Fibroblast of villous mesenchyme (primary cell): ENCODE data around the gene CPNE4. TPM values are rescaled to one million over a fixed set of nuclear protein-coding genes. Genes with fewer than 3 reads are reported as not detected.
"Not testable (repeated sequence)": the region's sequence is repeated elsewhere in the genome, so short reads cannot be mapped to it uniquely, and the experiment has no call there.

Source experiments
- DNase-seq: peaks from one replicate; pipeline ENCODE4 v3.0.0-alpha.2; 2010; ENCODE audit warnings: low read depth
- H3K4me3 ChIP-seq: 2 replicates; pipeline ENCODE4 v1.5.1; 2011; ENCODE audit warnings: low read depth, mild to moderate bottlenecking, low read length
- CTCF ChIP-seq: IDR thresholded peaks from 2 replicates; pipeline ENCODE4 v1.5.1; 2012; ENCODE audit warnings: low read depth, mild to moderate bottlenecking, low read length; ENCODE audit not compliant: insufficient read depth
- small RNA-seq: library from RNA; depleted of rRNA; stranded (forward); fragments of <200 nt; gene quantifications from one replicate; pipeline ENCODE3, GENCODE V24; 2012
- total RNA-seq: library from RNA; depleted of rRNA; stranded (reverse); fragments of >200 nt; gene quantifications from 2 replicates; pipeline ENCODE4 v1.2.3, GENCODE V29; 2012

Gene CPNE4
- total RNA-seq, 1 donor: not detected

DNA sequence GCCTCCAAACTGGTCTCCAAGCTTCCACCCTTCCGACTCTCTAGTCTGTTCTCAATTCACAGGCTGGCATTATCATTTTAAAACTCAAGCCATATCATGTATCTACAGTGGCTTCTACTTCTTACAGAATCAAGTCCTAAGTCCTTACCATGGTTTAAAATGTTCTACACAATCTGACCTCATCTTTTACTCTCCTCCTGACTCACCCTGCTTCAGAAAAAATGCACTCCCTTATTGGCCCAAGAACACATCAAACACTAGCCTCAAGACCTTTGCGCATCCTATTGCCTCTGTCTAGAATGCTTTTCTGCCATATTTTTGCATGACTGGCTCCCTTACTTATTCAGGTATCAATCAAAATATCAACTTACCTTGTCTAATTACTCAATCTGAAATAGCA lies 543.0 kb downstream of the CPNE4 start:
- TF ChIP-seq CTCF: no peak
- no peak for DNase-seq
- no peak overlapping the region for H3K4me3 ChIP-seq

DNA sequence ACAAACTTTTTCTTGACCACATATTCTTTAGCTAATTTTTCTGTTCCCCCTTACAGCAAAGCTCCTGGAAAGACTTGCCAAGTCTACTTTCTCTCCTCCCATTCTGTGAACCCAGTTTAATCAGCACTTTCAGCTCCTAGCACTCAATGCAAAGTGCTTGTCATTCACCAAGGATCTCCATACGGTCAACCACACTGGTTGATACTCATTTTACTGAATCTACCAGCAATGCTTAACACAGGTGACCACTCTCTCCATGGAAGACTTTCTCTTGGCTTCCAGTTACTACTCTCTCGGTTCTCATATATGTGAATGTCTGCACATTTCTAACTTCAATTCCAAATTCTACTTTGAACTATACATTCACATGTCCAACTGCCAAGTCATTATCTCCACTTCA lies 543.7 kb downstream of the CPNE4 start:
- H3K4me3 ChIP-seq: no peak overlapping the region
- no peak for TF ChIP-seq CTCF
- no peak for DNase-seq

DNA sequence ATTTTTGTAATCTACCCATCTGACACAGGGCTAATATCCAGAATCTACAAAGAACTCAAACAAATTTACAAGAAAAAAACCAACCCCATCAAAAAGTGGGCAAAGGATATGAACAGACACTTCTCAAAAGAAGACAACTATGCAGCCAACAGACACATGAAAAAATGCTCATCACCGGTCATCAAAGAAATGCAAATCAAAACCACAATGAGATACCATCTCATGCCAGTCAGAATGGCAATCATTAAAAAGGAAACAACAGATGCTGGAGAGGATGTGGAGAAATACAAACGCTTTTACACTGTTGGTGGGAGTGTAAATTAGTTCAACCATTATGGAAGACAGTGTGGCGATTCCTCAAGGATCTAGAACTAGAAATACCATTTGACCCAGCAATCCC lies 548.3 kb downstream of the CPNE4 start:
- not testable (repeated sequence) for DNase-seq, H3K4me3 ChIP-seq

DNA sequence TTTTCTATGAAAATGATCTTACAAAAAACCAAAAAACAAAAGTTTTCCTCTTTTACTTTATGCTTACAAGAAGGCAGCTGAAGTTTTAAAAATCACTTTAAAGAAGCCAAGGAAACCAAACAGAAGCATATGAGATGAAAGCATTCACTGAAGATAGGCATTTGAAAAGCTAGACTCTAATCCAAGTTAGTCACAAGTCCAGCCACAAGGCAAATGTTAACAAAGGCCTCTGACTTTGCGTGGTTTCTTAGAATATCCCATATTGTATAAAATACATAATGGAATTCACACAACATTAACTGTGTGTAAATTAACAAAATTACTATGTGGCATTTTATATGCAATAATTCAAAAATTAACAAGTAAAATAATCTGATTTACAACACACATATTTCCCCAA lies 549.7 kb downstream of the CPNE4 start:
- no peak overlapping the region for H3K4me3 ChIP-seq
- no peak for TF ChIP-seq CTCF
- peak; percentile 2 for DNase-seq

DNA sequence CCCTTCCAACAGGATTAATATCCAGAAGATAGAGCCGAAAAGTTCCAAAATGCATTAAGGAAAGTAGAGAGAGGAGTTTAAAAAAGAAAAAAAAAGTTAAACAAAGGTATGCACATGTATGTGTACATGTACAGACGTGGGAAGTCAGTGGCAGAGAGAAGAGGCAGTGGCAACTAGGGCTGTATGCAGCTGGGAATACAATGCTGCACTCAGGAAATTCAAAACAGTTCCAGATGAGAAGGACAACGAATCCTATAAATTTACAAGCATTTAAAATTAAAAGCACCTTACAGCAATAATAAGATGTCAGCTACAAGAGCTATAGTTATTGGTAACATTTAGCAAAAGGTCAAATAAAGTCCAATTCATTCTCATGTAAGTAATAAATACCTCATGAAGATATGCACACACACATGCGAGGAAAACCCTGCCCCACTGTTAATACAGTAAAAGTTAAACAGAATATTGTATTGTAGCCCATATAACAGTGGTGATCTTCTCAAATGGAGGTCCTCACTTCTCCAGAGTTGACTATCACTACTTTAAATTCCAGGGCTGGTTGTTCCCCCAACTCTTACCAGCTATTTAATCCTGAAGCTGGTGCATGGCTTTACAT lies 550.2 kb downstream of the CPNE4 start:
- DNase-seq: no peak
- TF ChIP-seq CTCF: no peak
- no peak overlapping the region for H3K4me3 ChIP-seq

Small RNAs within 50 kb of the gene (small RNA-seq; reads per million reads assigned to genes)
- not detected for gene AC107027.2
- gene MIR5704: not detected
